Activated naive CD4-positive, alpha-beta T cell treated with anti-CD3 and anti-CD28 coated beads for 36 hours (primary cell): ENCODE results near the gene TMEM244. TPM values are rescaled to one million over a fixed set of nuclear protein-coding genes. Genes with fewer than 3 reads are reported as not detected.

Experiments
- CTCF ChIA-PET: fragments of 350-600 bp; sonication (Branson Sonifier 250); formaldehyde crosslinking; loops from one replicate; lab custom pipeline; 2021; ENCODE audit warnings: antibody characterized with exemption; lab: Charles Lee
- DNase-seq: peaks from one replicate; pipeline ENCODE4 v3.0.0-alpha.2; 2020
- H3K27ac Mint-ChIP-seq: one replicate; pipeline ENCODE4 v1.8.0; 2021; ENCODE audit warnings: mild to moderate bottlenecking, mixed read lengths
- H3K27me3 Mint-ChIP-seq: one replicate; pipeline ENCODE4 v1.8.0; 2021; ENCODE audit warnings: low read depth, mixed read lengths
- H3K36me3 Mint-ChIP-seq: one replicate; pipeline ENCODE4 v1.8.0; 2021; ENCODE audit warnings: low read depth, mixed read lengths
- H3K4me1 Mint-ChIP-seq: one replicate; pipeline ENCODE4 v1.8.0; 2021; ENCODE audit warnings: low read depth, mixed read lengths
- H3K4me3 Mint-ChIP-seq: one replicate; pipeline ENCODE4 v1.8.0; 2021; ENCODE audit warnings: mild to moderate bottlenecking, moderate library complexity, mixed read lengths
- H3K9me3 Mint-ChIP-seq: one replicate; pipeline ENCODE4 v1.8.0; 2021; ENCODE audit warnings: mixed read lengths
- intact Hi-C: fragments of 100-400 bp; cut with micrococcal nuclease; formaldehyde crosslinking; loops from one replicate; pipeline ENCODE4 v1.15.1; 2023
- total RNA-seq, 2 experiments: library from RNA; stranded (reverse); gene quantifications; one replicate each; pipeline ENCODE4 v1.2.3, GENCODE V29; 2021

The TMEM244 gene
- total RNA-seq, 2 experiments from 2014 or later, result not detected

- Mint-ChIP-seq H3K9me3 (peaks cover 1% of the 10 kb centered on the region), H3K4me3 (no peak overlapping the region), H3K27me3 (no peaks in the 10 kb centered on the region), H3K36me3 (no peaks in the 10 kb centered on the region), H3K4me1 (peaks cover 5% of the 10 kb centered on the region), H3K27ac (no peak overlapping the region)
- CTCF ChIA-PET, result interaction anchor here (0.6 to 1.1 kb wide), 2 partner anchors 72 to 128 kb away, joined by 3 read pairs; no protein-coding TSS in a partner anchor
- intact Hi-C loops, result no loop called here
- no peak for DNase-seq
Measured at GRCh38 chr6:129865013-129865412, 3.9 kb upstream of the TMEM244 start.

- DNase-seq, result no peak
- intact Hi-C loops, result no loop called here
- Mint-ChIP-seq H3K9me3 (peaks cover 1% of the 10 kb centered on the region), H3K4me3 (no peak overlapping the region), H3K27ac (no peak overlapping the region), H3K27me3 (no peaks in the 10 kb centered on the region), H3K4me1 (peaks cover 5% of the 10 kb centered on the region), H3K36me3 (no peaks in the 10 kb centered on the region)
- CTCF ChIA-PET, result no interaction called here
Measured at GRCh38 chr6:129863664-129864063, 2.5 kb upstream of the TMEM244 start.

GRCh38 chr6:129859524-129859923 is 1.6 kb downstream of the TMEM244 start:
- intact Hi-C loops, result no loop called here
- CTCF ChIA-PET, result interaction anchor here (0.6 kb wide), 1 partner anchor 457 kb away, joined by 3 read pairs; no protein-coding TSS in a partner anchor
- Mint-ChIP-seq H3K36me3 (no peaks in the 10 kb centered on the region), H3K9me3 (no peaks in the 10 kb centered on the region), H3K27me3 (no peaks in the 10 kb centered on the region), H3K4me1 (peaks cover 5% of the 10 kb centered on the region), H3K27ac (no peak overlapping the region), H3K4me3 (no peak overlapping the region)
- no peak for DNase-seq

- Mint-ChIP-seq H3K4me1 (peaks cover 5% of the 10 kb centered on the region), H3K27me3 (no peaks in the 10 kb centered on the region), H3K27ac (no peak overlapping the region), H3K4me3 (no peak overlapping the region), H3K9me3 (no peaks in the 10 kb centered on the region), H3K36me3 (no peaks in the 10 kb centered on the region)
- no peak for DNase-seq
- CTCF ChIA-PET, result no interaction called here
- intact Hi-C loops, result no loop called here
Measured at GRCh38 chr6:129857838-129858237, 3.3 kb downstream of the TMEM244 start.

- CTCF ChIA-PET, result interaction anchor here (0.6 to 0.8 kb wide), 2 partner anchors 78 to 281 kb away, joined by 3 to 4 read pairs; no protein-coding TSS in a partner anchor
- Mint-ChIP-seq H3K36me3 (no peaks in the 10 kb centered on the region), H3K4me3 (no peak overlapping the region), H3K9me3 (no peaks in the 10 kb centered on the region), H3K27me3 (no peaks in the 10 kb centered on the region), H3K4me1 (no peaks in the 10 kb centered on the region), H3K27ac (no peak overlapping the region)
- DNase-seq, result no peak
- intact Hi-C loops, result no loop called here
Measured at GRCh38 chr6:129853996-129854711, 7.0 kb downstream of the TMEM244 start.

GRCh38 chr6:129852257-129852858 is 8.8 kb downstream of the TMEM244 start:
- Mint-ChIP-seq H3K9me3 (no peaks in the 10 kb centered on the region), H3K4me1 (no peaks in the 10 kb centered on the region), H3K36me3 (no peaks in the 10 kb centered on the region), H3K4me3 (no peak overlapping the region), H3K27ac (no peak overlapping the region), H3K27me3 (no peaks in the 10 kb centered on the region)
- intact Hi-C loops, result no loop called here
- DNase-seq, result no peak
- CTCF ChIA-PET, result no interaction called here

- Mint-ChIP-seq H3K9me3 (no peaks in the 10 kb centered on the region), H3K4me1 (no peaks in the 10 kb centered on the region), H3K27ac (no peak overlapping the region), H3K4me3 (no peak overlapping the region), H3K36me3 (no peaks in the 10 kb centered on the region), H3K27me3 (no peaks in the 10 kb centered on the region)
- CTCF ChIA-PET, result no interaction called here
- DNase-seq, result no peak
- intact Hi-C loops, result no loop called here
Measured at GRCh38 chr6:129849456-129849855, 11.7 kb downstream of the TMEM244 start.

GRCh38 chr6:129846761-129847160 is 14.4 kb downstream of the TMEM244 start:
- H3K27ac Mint-ChIP-seq, result no peak overlapping the region
- intact Hi-C loops, result no loop called here

GRCh38 chr6:129845696-129846095 is 15.4 kb downstream of the TMEM244 start:
- CTCF ChIA-PET, result no interaction called here
- DNase-seq, result no peak
- Mint-ChIP-seq H3K9me3 (no peaks in the 10 kb centered on the region), H3K4me1 (no peaks in the 10 kb centered on the region), H3K36me3 (no peaks in the 10 kb centered on the region), H3K27me3 (no peaks in the 10 kb centered on the region), H3K27ac (no peak overlapping the region), H3K4me3 (no peak overlapping the region)
- intact Hi-C loops, result no loop called here

More at GRCh38 chr6:129846761-129847160, 14.4 kb downstream of the TMEM244 start:
- DNase-seq, result no peak
- Mint-ChIP-seq H3K9me3 (no peaks in the 10 kb centered on the region), H3K27me3 (no peaks in the 10 kb centered on the region), H3K4me3 (no peak overlapping the region), H3K36me3 (no peaks in the 10 kb centered on the region), H3K4me1 (no peaks in the 10 kb centered on the region)
- CTCF ChIA-PET, result no interaction called here

- CTCF ChIA-PET, result interaction anchor here (0.6 kb wide), 1 partner anchor 1216 kb away, joined by 5 read pairs; no protein-coding TSS in a partner anchor
- Mint-ChIP-seq H3K27me3 (peaks cover 2% of the 10 kb centered on the region), H3K36me3 (no peaks in the 10 kb centered on the region), H3K27ac (no peak overlapping the region), H3K4me3 (no peak overlapping the region), H3K4me1 (no peaks in the 10 kb centered on the region), H3K9me3 (no peaks in the 10 kb centered on the region)
- intact Hi-C loops, result no loop called here
- DNase-seq, result no peak
Measured at GRCh38 chr6:129844118-129844891, 16.8 kb downstream of the TMEM244 start.

GRCh38 chr6:129843573-129843972 is 17.5 kb downstream of the TMEM244 start:
- no peak overlapping the region for H3K4me3 Mint-ChIP-seq
- intact Hi-C loops, result no loop called here

GRCh38 chr6:129842881-129843409 is 18.2 kb downstream of the TMEM244 start:
- intact Hi-C loops, result no loop called here
- H3K27ac Mint-ChIP-seq, result no peak overlapping the region
- no peaks in the 10 kb centered on the region for H3K4me1 Mint-ChIP-seq
- DNase-seq, result no peak
- no peaks in the 10 kb centered on the region for H3K36me3 Mint-ChIP-seq
- CTCF ChIA-PET, result interaction anchor here (0.6 kb wide), 1 partner anchor 202 kb away, joined by 3 read pairs; no protein-coding TSS in a partner anchor
- peaks cover 2% of the 10 kb centered on the region for H3K27me3 Mint-ChIP-seq
- H3K9me3 Mint-ChIP-seq, result peaks cover 4% of the 10 kb centered on the region
- H3K4me3 Mint-ChIP-seq, result no peak overlapping the region

More at GRCh38 chr6:129843573-129843972, 17.5 kb downstream of the TMEM244 start:
- H3K4me1 Mint-ChIP-seq, result no peaks in the 10 kb centered on the region
- no peaks in the 10 kb centered on the region for H3K36me3 Mint-ChIP-seq
- CTCF ChIA-PET, result interaction anchor here (0.6 kb wide), 1 partner anchor 1215 kb away, joined by 5 read pairs; no protein-coding TSS in a partner anchor
- H3K9me3 Mint-ChIP-seq, result no peaks in the 10 kb centered on the region
- peaks cover 2% of the 10 kb centered on the region for H3K27me3 Mint-ChIP-seq
- no peak overlapping the region for H3K27ac Mint-ChIP-seq
- DNase-seq, result no peak
